Panc1 (cell line): ENCODE measurements around the gene SIRT1. TPM values are rescaled to one million over a fixed set of nuclear protein-coding genes. Genes with fewer than 3 reads are reported as not detected.

Experiments used
- ATAC-seq: fragments of 200-7000 bp; cut with Tn5 transposase; 2 replicates; pipeline ENCODE4 v1.9.1; 2020; ENCODE audit warnings: mild to moderate bottlenecking, moderate library complexity
- BruUV-seq: library from RNA; stranded (reverse); fragments of 400-500 nt; replicated peaks from 2 replicates; lab custom pipeline; 2021; lab: Mats Ljungman, UMichigan
- CTCF ChIA-PET: fragments of 300-600 bp; sonication (Branson Sonifier 250); formaldehyde crosslinking; loops from one replicate; lab custom pipeline; 2022; ENCODE audit warnings: antibody characterized with exemption; lab: Charles Lee
- POLR2A ChIA-PET: fragments of 300-600 bp; sonication (Branson Sonifier 250); formaldehyde crosslinking; loops from one replicate; lab custom pipeline; 2022; ENCODE audit warnings: antibody characterized with exemption; lab: Charles Lee
- DNase-seq: peaks from one replicate; pipeline ENCODE4 v3.0.0-alpha.2; 2010; ENCODE audit warnings: low read depth, low spot score
- H3K27ac ChIP-seq: 2 replicates; pipeline ENCODE4 v1.5.1; 2011; ENCODE audit warnings: mild to moderate bottlenecking, low read length, inconsistent platforms
- H3K27me3 ChIP-seq: fragments of 200-500 bp; sonication (Bioruptor generic); 2 replicates; pipeline ENCODE4 v1.6.0; 2014; ENCODE audit warnings: low read length, inconsistent platforms; ENCODE audit not compliant: control insufficient read depth, insufficient read depth
- H3K36me3 ChIP-seq: fragments of 200-500 bp; sonication (Bioruptor generic); 2 replicates; pipeline ENCODE4 v1.5.1; 2014; ENCODE audit warnings: inconsistent platforms, mild to moderate bottlenecking, low read length, moderate library complexity; ENCODE audit not compliant: control insufficient read depth, insufficient read depth
- H3K4me1 ChIP-seq: 2 replicates; pipeline ENCODE4 v1.5.1; 2011; ENCODE audit warnings: inconsistent platforms, mild to moderate bottlenecking, low read length, moderate library complexity; ENCODE audit not compliant: control insufficient read depth, insufficient read depth
- H3K4me3 ChIP-seq, 2 experiments: 2 replicates each; pipeline ENCODE4 v1.5.1; 2011 to 2012; ENCODE audit warnings: low read depth in 2 of 2, low read length in 2 of 2, mild to moderate bottlenecking in 2 of 2, inconsistent platforms in 1 of 2, moderate library complexity in 1 of 2
- H3K9me3 ChIP-seq: fragments of 200-500 bp; sonication (Bioruptor generic); 2 replicates; pipeline ENCODE4 v1.5.1; 2014; ENCODE audit warnings: low read depth, mild to moderate bottlenecking, inconsistent platforms, low read length, moderate library complexity; ENCODE audit not compliant: control insufficient read depth, insufficient read depth
- CTCF ChIP-seq: fragments of 450-650 bp; IDR thresholded peaks from 2 replicates; pipeline ENCODE4 v1.5.1; 2017; ENCODE audit warnings: mild to moderate bottlenecking
- POLR2AphosphoS5 ChIP-seq: IDR thresholded peaks from 2 replicates; pipeline ENCODE4 v1.6.1; 2012; ENCODE audit warnings: mild to moderate bottlenecking, low read depth, low read length, moderate library complexity
- REST ChIP-seq, 2 experiments: IDR thresholded peaks; 2 replicates each; pipeline ENCODE4 v1.6.1; 2011 to 2012; ENCODE audit warnings: low read depth in 2 of 2, control low read depth in 1 of 2, low read length in 1 of 2, mild to moderate bottlenecking in 1 of 2, moderate library complexity in 1 of 2; ENCODE audit not compliant: insufficient read depth in 1 of 2
- SIN3A ChIP-seq: IDR thresholded peaks from 2 replicates; pipeline ENCODE4 v1.6.1; 2012; ENCODE audit warnings: low read depth, mild to moderate bottlenecking, low read length, moderate library complexity, borderline replicate concordance; ENCODE audit not compliant: insufficient read depth
- TCF7L2 ChIP-seq: IDR thresholded peaks from 2 replicates; pipeline ENCODE4 v1.6.1; 2011; ENCODE audit warnings: mild to moderate bottlenecking, low read depth, low read length, inconsistent platforms
- in situ Hi-C: cut with HindIII; loops from 2 replicates; pipeline ENCODE4 v1.10.0; 2016; ENCODE audit warnings: low sequenced_read_pairs, low pct_unique_long_range_greater_than_20kb
- intact Hi-C: fragments of 100-400 bp; cut with micrococcal nuclease; formaldehyde crosslinking; loops from one replicate; pipeline ENCODE4 v1.10.0; 2022; ENCODE audit not compliant: unreplicated experiment
- total RNA-seq: library from RNA; stranded (reverse); gene quantifications from one replicate; pipeline ENCODE4 v1.2.1, GENCODE V29; 2021; ENCODE audit not compliant: unreplicated experiment

Gene SIRT1
- total RNA-seq, 1 experiment from 2014 or later: 45.0 TPM

GRCh38 chr10:67841737-67842136 lies 42.7 kb upstream of the SIRT1 start:
- no peak overlapping the region for H3K4me3 ChIP-seq
- no peaks in the 10 kb centered on the region for H3K4me1 ChIP-seq
- H3K36me3 ChIP-seq: no peaks in the 10 kb centered on the region
- no peak overlapping the region for H3K27ac ChIP-seq
- ATAC-seq: no peak
- in situ Hi-C loops: no loop called here
- POLR2A ChIA-PET: interaction anchor here (0.5 kb wide), 1 partner anchor 328 kb away, joined by 4 read pairs; no protein-coding TSS in a partner anchor
- CTCF ChIA-PET: no interaction called here
- TF ChIP-seq TCF7L2 (no peak), POLR2AphosphoS5 (no peak), SIN3A (no peak), REST (IDR thresholded peaks at IDR 0.05; ENCODE audit: insufficient read depth in 1 of 2, low read depth in 2 of 2, low read length in 1 of 2) (no peak), CTCF (no peak)
- DNase-seq: no peak
- H3K27me3 ChIP-seq: no peaks in the 10 kb centered on the region
- H3K9me3 ChIP-seq: no peaks in the 10 kb centered on the region
- intact Hi-C loops: no loop called here
- BruUV-seq: no TSS peak

- DNase-seq: no peak
- in situ Hi-C loops (no loop called here), intact Hi-C loops (no loop called here)
- ChIA-PET POLR2A (no interaction called here), CTCF (no interaction called here)
- TF ChIP-seq TCF7L2 (no peak), REST (IDR thresholded peaks at IDR 0.05; ENCODE audit: insufficient read depth in 1 of 2, low read depth in 2 of 2, low read length in 1 of 2) (no peak), CTCF (no peak), SIN3A (no peak)
- BruUV-seq: no TSS peak
- Histone ChIP-seq H3K4me1 (no peaks in the 10 kb centered on the region), H3K4me3 (no peak overlapping the region), H3K9me3 (no peaks in the 10 kb centered on the region), H3K36me3 (no peaks in the 10 kb centered on the region), H3K27ac (no peak overlapping the region), H3K27me3 (no peaks in the 10 kb centered on the region)
- no peak for ATAC-seq
These were observed 41.2 kb upstream of the SIRT1 start for GRCh38 chr10:67843284-67843683.
